Kidney (tissue), 14 donors: ENCODE measurements around the gene ASB1. TPM values are rescaled to one million over a fixed set of nuclear protein-coding genes. Genes with fewer than 3 reads are reported as not detected.

ENCODE experiments used
- DNase-seq, 5 donors: peaks; one replicate each; pipeline ENCODE4 v3.0.0-alpha.2; 2013 to 2020
- FAIRE-seq: peaks from 2 replicates; lab custom pipeline; 2012; peaks lifted over from hg19 to GRCh38; lab: Jason Lieb, UNC
- H3K27ac ChIP-seq, 2 donors: one replicate each; pipeline ENCODE4 v1.7.0; 2013; ENCODE audit warnings: low read depth in 2 of 2, low read length in 2 of 2, inconsistent platforms in 1 of 2
- H3K27me3 ChIP-seq: one replicate; pipeline ENCODE4 v1.7.1; 2013; ENCODE audit warnings: low read length, inconsistent platforms; ENCODE audit not compliant: control insufficient read depth, insufficient read depth
- H3K36me3 ChIP-seq, 3 donors: one replicate each; pipeline versions ENCODE4 v1.7.0 to v1.7.1; 2013; ENCODE audit warnings: low read length in 3 of 3, control low read depth in 1 of 3, inconsistent platforms in 1 of 3; ENCODE audit not compliant: insufficient read depth in 3 of 3, control insufficient read depth in 2 of 3
- H3K4me1 ChIP-seq, 3 donors: one replicate each; pipeline versions ENCODE4 v1.7.0 to v1.7.1; 2013; ENCODE audit warnings: low read length in 3 of 3, inconsistent platforms in 1 of 3, low read depth in 1 of 3; ENCODE audit not compliant: control insufficient read depth in 2 of 3, insufficient read depth in 2 of 3
- H3K4me3 ChIP-seq, 3 donors: one replicate each; pipeline versions ENCODE4 v1.7.0 to v1.8.1; 2013; ENCODE audit warnings: low read length in 3 of 3, control low read depth in 1 of 3, inconsistent platforms in 1 of 3
- H3K9ac ChIP-seq, 3 donors: one replicate each; pipeline versions ENCODE4 v1.7.0 to v1.7.1; 2013; ENCODE audit warnings: low read length in 3 of 3, control low read depth in 1 of 3, inconsistent platforms in 1 of 3
- H3K9me3 ChIP-seq, 3 donors: one replicate each; pipeline versions ENCODE4 v1.7.0 to v1.7.1; 2013; ENCODE audit warnings: low read length in 3 of 3, control low read depth in 1 of 3, inconsistent platforms in 1 of 3; ENCODE audit not compliant: control insufficient read depth in 2 of 3, insufficient read depth in 1 of 3
- intact Hi-C: fragments of 100-400 bp; cut with DNase I; formaldehyde crosslinking; loops from one replicate; pipeline ENCODE4 v1.11.1; 2022
- polyA plus RNA-seq: library from polyadenylated mRNA; stranded (reverse); fragments of 350-450 nt; fragmentation: Illumina TruSeq; extraction: RNeasy Lipid Tissue Mini Kit (QIAGEN cat#74804); gene quantifications from one replicate; pipeline ENCODE4 v1.2.3, GENCODE V29; 2014; ENCODE audit warnings: low read depth, low replicate concordance; ENCODE audit not compliant: insufficient read depth
- total RNA-seq: library from RNA; stranded (reverse); fragmentation: NEBNext Ultra II Directional; extraction: Animal tissue kit (Norgen Biotek cat#: 25700); gene quantifications from one replicate; pipeline ENCODE4 v1.2.1, GENCODE V29; 2021
- TF ChIP-seq, protein P1 (sequence below): IDR thresholded peaks from 3 replicates; pipeline ENCODE4 v1.5.1; 2012; ENCODE audit warnings: mild to moderate bottlenecking, moderate library complexity, borderline replicate concordance; ENCODE audit not compliant: insufficient read depth; ENCODE audit errors: extremely low read depth
- donor health status: control.
- donor health status: control.
- donor health status: control.
- donor health status: control.
- donor health status: control.
- donor health status: DM: yes; HTN: yes; CAD: no.
- donor health status: Normal renal cell carcinoma (clear cell type).

The ASB1 gene
- total and polyA plus RNA-seq, 2 donors from 2014 or later, result 28.1 to 29.4 TPM

GRCh38 chr2:238418196-238418998 is 8.3 kb upstream of the ASB1 start:
- Histone ChIP-seq H3K27me3 (no peaks in the 10 kb centered on the region), H3K4me1 (peaks cover 0 to 3% (median 0%) of the 10 kb centered on the region in 3 donors), H3K27ac (no peak overlapping the region), H3K9me3 (peaks cover 0 to 9% (median 0%) of the 10 kb centered on the region in 3 donors), H3K9ac (no peak overlapping the region), H3K36me3 (no peaks in the 10 kb centered on the region), H3K4me3 (no peak overlapping the region)
- intact Hi-C loops, result no loop called here
- FAIRE-seq, result no peak
- TF ChIP-seq, protein P1, sequence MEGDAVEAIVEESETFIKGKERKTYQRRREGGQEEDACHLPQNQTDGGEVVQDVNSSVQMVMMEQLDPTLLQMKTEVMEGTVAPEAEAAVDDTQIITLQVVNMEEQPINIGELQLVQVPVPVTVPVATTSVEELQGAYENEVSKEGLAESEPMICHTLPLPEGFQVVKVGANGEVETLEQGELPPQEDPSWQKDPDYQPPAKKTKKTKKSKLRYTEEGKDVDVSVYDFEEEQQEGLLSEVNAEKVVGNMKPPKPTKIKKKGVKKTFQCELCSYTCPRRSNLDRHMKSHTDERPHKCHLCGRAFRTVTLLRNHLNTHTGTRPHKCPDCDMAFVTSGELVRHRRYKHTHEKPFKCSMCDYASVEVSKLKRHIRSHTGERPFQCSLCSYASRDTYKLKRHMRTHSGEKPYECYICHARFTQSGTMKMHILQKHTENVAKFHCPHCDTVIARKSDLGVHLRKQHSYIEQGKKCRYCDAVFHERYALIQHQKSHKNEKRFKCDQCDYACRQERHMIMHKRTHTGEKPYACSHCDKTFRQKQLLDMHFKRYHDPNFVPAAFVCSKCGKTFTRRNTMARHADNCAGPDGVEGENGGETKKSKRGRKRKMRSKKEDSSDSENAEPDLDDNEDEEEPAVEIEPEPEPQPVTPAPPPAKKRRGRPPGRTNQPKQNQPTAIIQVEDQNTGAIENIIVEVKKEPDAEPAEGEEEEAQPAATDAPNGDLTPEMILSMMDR, result no peak
- peak in 3 of 5 donors; percentile 59 to 93 (median 89) for DNase-seq

DNA sequence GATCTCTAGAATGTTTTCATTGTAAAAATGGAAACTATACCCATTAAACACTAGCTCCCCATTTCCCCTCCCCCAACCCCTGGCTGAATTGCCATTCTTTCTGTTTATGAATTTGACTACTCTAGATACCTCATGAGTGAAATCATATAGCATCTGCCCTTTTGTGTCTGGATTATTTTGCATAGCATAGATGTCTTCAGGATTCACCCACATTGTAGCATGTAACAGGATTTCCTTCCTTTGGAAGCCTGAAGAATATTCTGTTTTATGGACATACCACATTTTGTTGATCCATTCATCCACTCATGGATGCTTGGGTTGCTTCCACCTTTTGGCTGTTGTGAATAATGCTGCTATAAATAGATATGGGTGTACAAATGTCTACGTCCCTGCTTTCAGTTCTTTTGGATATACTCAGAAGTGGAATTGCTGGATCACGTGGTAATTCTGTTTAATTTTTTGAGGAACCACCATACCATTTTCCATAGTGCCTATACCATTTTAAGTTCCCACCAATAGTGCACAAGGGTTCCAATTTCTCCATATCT is 7.7 kb upstream of the ASB1 start:
- TF ChIP-seq, protein P1, result no peak
- Histone ChIP-seq H3K4me3 (no peak overlapping the region), H3K9me3 (peaks cover 0 to 9% (median 0%) of the 10 kb centered on the region in 3 donors), H3K36me3 (no peaks in the 10 kb centered on the region), H3K27me3 (no peaks in the 10 kb centered on the region), H3K27ac (no peak overlapping the region), H3K9ac (no peak overlapping the region), H3K4me1 (peaks cover 0 to 3% (median 0%) of the 10 kb centered on the region in 3 donors)
- DNase-seq (no peak), FAIRE-seq (no peak)
- intact Hi-C loops, result no loop called here

DNA sequence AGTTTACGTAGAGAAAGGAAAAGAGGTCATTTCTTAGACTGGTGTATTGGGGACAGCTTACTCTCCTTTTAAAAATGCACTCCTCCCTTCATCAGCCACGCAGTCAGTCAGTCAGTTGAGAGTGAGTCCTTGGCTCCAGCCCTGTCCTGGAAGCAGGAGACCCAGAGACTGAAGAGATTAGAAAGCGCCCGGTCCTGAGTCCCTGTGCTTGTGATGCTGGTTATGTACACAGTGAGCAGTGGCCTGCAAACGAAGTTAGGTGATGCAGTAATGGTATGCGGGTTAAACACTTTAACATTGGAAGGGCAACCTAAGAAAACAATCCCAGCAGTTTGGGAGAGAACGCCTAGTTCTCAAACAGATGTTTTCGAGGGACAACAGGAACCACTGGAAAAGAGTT is 6.3 kb upstream of the ASB1 start:
- Histone ChIP-seq H3K27me3 (no peaks in the 10 kb centered on the region), H3K36me3 (no peaks in the 10 kb centered on the region), H3K4me1 (peaks cover 0 to 3% (median 0%) of the 10 kb centered on the region in 3 donors), H3K4me3 (no peak overlapping the region), H3K9ac (no peak overlapping the region), H3K9me3 (peaks cover 0 to 9% (median 0%) of the 10 kb centered on the region in 3 donors), H3K27ac (no peak overlapping the region)
- FAIRE-seq, result no peak
- TF ChIP-seq, protein P1, result no peak
- peak in 3 of 5 donors; percentile 18 to 45 (median 32) for DNase-seq
- intact Hi-C loops, result no loop called here
